ENCODE data around the gene CERCAM.
A peak's percentile ranks its signal among the peaks of the same experiment; 100 is the strongest.
"Not testable (repeated sequence)": the region's sequence is repeated elsewhere in the genome, so short reads cannot be mapped to it uniquely, and the experiment has no call there.

CERCAM gene

GRCh38 chr9:128420060-128420650 lies 502 bp upstream of the CERCAM start:
- peaks cover 7% of the 10 kb centered on the region; the same call in 1 of the 2 replicates for H3K36me3 ChIP-seq (ENCODE audit: insufficient read depth, low read length)
- peaks cover 12% of the 10 kb centered on the region for H3K4me1 ChIP-seq (ENCODE audit: control insufficient read depth, insufficient read depth, low read length, unreplicated experiment)
- peaks cover 5% of the 10 kb centered on the region for H3K79me2 ChIP-seq (ENCODE audit: control insufficient read depth, insufficient read depth, low read length, unreplicated experiment)
- H3K27ac ChIP-seq (ENCODE audit: low read depth, low read length), result 0 out of 2 replicates have a peak overlapping the region, but pooled peaks have one; percentile 19
- H3K4me3 ChIP-seq (ENCODE audit: low read depth, low read length), result peak overlapping the region; percentile 79
- H3K27me3 ChIP-seq (ENCODE audit: insufficient read depth, low read length), result peaks cover 8% of the 10 kb centered on the region; the same call in 1 of the 2 replicates
- H2AFZ ChIP-seq (ENCODE audit: low read length, unreplicated experiment), result peak overlapping the region; percentile 43

- H2AFZ ChIP-seq (ENCODE audit: low read length, unreplicated experiment), result peak overlapping the region; percentile 46
- H3K4me3 ChIP-seq (ENCODE audit: low read depth, low read length), result peak overlapping the region; percentile 79
- H3K4me1 ChIP-seq (ENCODE audit: control insufficient read depth, insufficient read depth, low read length, unreplicated experiment), result peaks cover 12% of the 10 kb centered on the region
- peaks cover 5% of the 10 kb centered on the region for H3K79me2 ChIP-seq (ENCODE audit: control insufficient read depth, insufficient read depth, low read length, unreplicated experiment)
- no peaks in the 10 kb centered on the region for H3K27me3 ChIP-seq (ENCODE audit: insufficient read depth, low read length)
- H3K27ac ChIP-seq (ENCODE audit: low read depth, low read length), result peak overlapping the region; percentile 3; the same call in 1 of the 2 replicates
- H3K36me3 ChIP-seq (ENCODE audit: insufficient read depth, low read length), result peaks cover 7% of the 10 kb centered on the region; the same call in 1 of the 2 replicates
These were observed 882 bp downstream of the CERCAM start for GRCh38 chr9:128421482-128421996.

GRCh38 chr9:128422022-128422782 lies 1.5 kb downstream of the CERCAM start:
- H3K27ac ChIP-seq (ENCODE audit: low read depth, low read length), result 0 out of 2 replicates have a peak overlapping the region, but pooled peaks have one; percentile 3
- H3K27me3 ChIP-seq (ENCODE audit: insufficient read depth, low read length); H2AFZ ChIP-seq (ENCODE audit: low read length, unreplicated experiment); H3K36me3 ChIP-seq (ENCODE audit: insufficient read depth, low read length); H3K79me2 ChIP-seq (ENCODE audit: control insufficient read depth, insufficient read depth, low read length, unreplicated experiment): not testable (repeated sequence)
- H3K4me1 ChIP-seq (ENCODE audit: control insufficient read depth, insufficient read depth, low read length, unreplicated experiment), result peaks cover 12% of the 10 kb centered on the region
- peak overlapping the region; percentile 79 for H3K4me3 ChIP-seq (ENCODE audit: low read depth, low read length)

GRCh38 chr9:128422783-128423150 lies 2.1 kb downstream of the CERCAM start:
- peaks cover 12% of the 10 kb centered on the region for H3K4me1 ChIP-seq (ENCODE audit: control insufficient read depth, insufficient read depth, low read length, unreplicated experiment)
- no peaks in the 10 kb centered on the region for H3K27me3 ChIP-seq (ENCODE audit: insufficient read depth, low read length)
- H2AFZ ChIP-seq (ENCODE audit: low read length, unreplicated experiment), result no peak overlapping the region
- H3K79me2 ChIP-seq (ENCODE audit: control insufficient read depth, insufficient read depth, low read length, unreplicated experiment), result peaks cover 5% of the 10 kb centered on the region
- H3K36me3 ChIP-seq (ENCODE audit: insufficient read depth, low read length), result peaks cover 7% of the 10 kb centered on the region; the same call in 1 of the 2 replicates
- no peak overlapping the region for H3K27ac ChIP-seq (ENCODE audit: low read depth, low read length)
- H3K4me3 ChIP-seq (ENCODE audit: low read depth, low read length), result no peak overlapping the region; the same call in 1 of the 2 replicates

GRCh38 chr9:128423356-128423755 lies 2.7 kb downstream of the CERCAM start:
- H3K4me1 ChIP-seq (ENCODE audit: control insufficient read depth, insufficient read depth, low read length, unreplicated experiment), result peaks cover 12% of the 10 kb centered on the region
- not testable (repeated sequence) for H3K4me3 ChIP-seq (ENCODE audit: low read depth, low read length); H3K36me3 ChIP-seq (ENCODE audit: insufficient read depth, low read length); H2AFZ ChIP-seq (ENCODE audit: low read length, unreplicated experiment); H3K27ac ChIP-seq (ENCODE audit: low read depth, low read length); H3K79me2 ChIP-seq (ENCODE audit: control insufficient read depth, insufficient read depth, low read length, unreplicated experiment); H3K27me3 ChIP-seq (ENCODE audit: insufficient read depth, low read length)

GRCh38 chr9:128424268-128424780 lies 3.7 kb downstream of the CERCAM start:
- no peaks in the 10 kb centered on the region for H3K27me3 ChIP-seq (ENCODE audit: insufficient read depth, low read length)
- peaks cover 6% of the 10 kb centered on the region for H3K4me1 ChIP-seq (ENCODE audit: control insufficient read depth, insufficient read depth, low read length, unreplicated experiment)
- H3K27ac ChIP-seq (ENCODE audit: low read depth, low read length), result no peak overlapping the region
- H3K79me2 ChIP-seq (ENCODE audit: control insufficient read depth, insufficient read depth, low read length, unreplicated experiment), result peaks cover 5% of the 10 kb centered on the region
- no peak overlapping the region for H2AFZ ChIP-seq (ENCODE audit: low read length, unreplicated experiment)
- H3K36me3 ChIP-seq (ENCODE audit: insufficient read depth, low read length), result peaks cover 7% of the 10 kb centered on the region; the same call in 1 of the 2 replicates
- H3K4me3 ChIP-seq (ENCODE audit: low read depth, low read length), result no peak overlapping the region

- Histone ChIP-seq H2AFZ (ENCODE audit: low read length, unreplicated experiment) (no peak overlapping the region), H3K4me1 (ENCODE audit: control insufficient read depth, insufficient read depth, low read length, unreplicated experiment) (no peaks in the 10 kb centered on the region), H3K79me2 (ENCODE audit: control insufficient read depth, insufficient read depth, low read length, unreplicated experiment) (no peaks in the 10 kb centered on the region), H3K27me3 (ENCODE audit: insufficient read depth, low read length) (no peaks in the 10 kb centered on the region), H3K4me3 (ENCODE audit: low read depth, low read length) (no peak overlapping the region), H3K36me3 (ENCODE audit: insufficient read depth, low read length) (peaks cover 7% of the 10 kb centered on the region; the same call in 1 of the 2 replicates), H3K27ac (ENCODE audit: low read depth, low read length) (no peak overlapping the region)
These were observed 8.2 kb downstream of the CERCAM start for GRCh38 chr9:128428644-128429512.

GRCh38 chr9:128429513-128430086 lies 8.9 kb downstream of the CERCAM start:
- no peaks in the 10 kb centered on the region for H3K27me3 ChIP-seq (ENCODE audit: insufficient read depth, low read length)
- no peak overlapping the region for H3K27ac ChIP-seq (ENCODE audit: low read depth, low read length)
- H3K4me3 ChIP-seq (ENCODE audit: low read depth, low read length), result no peak overlapping the region
- H3K4me1 ChIP-seq (ENCODE audit: control insufficient read depth, insufficient read depth, low read length, unreplicated experiment), result no peaks in the 10 kb centered on the region
- H2AFZ ChIP-seq (ENCODE audit: low read length, unreplicated experiment), result no peak overlapping the region
- no peaks in the 10 kb centered on the region for H3K36me3 ChIP-seq (ENCODE audit: insufficient read depth, low read length)
- H3K79me2 ChIP-seq (ENCODE audit: control insufficient read depth, insufficient read depth, low read length, unreplicated experiment), result no peaks in the 10 kb centered on the region

GRCh38 chr9:128431207-128431606 lies 10.6 kb downstream of the CERCAM start:
- Histone ChIP-seq H3K27ac (ENCODE audit: low read depth, low read length) (no peak overlapping the region), H3K4me3 (ENCODE audit: low read depth, low read length) (no peak overlapping the region), H2AFZ (ENCODE audit: low read length, unreplicated experiment) (no peak overlapping the region), H3K36me3 (ENCODE audit: insufficient read depth, low read length) (no peaks in the 10 kb centered on the region), H3K27me3 (ENCODE audit: insufficient read depth, low read length) (no peaks in the 10 kb centered on the region), H3K4me1 (ENCODE audit: control insufficient read depth, insufficient read depth, low read length, unreplicated experiment) (no peaks in the 10 kb centered on the region), H3K79me2 (ENCODE audit: control insufficient read depth, insufficient read depth, low read length, unreplicated experiment) (no peaks in the 10 kb centered on the region)

- Histone ChIP-seq H3K4me1 (ENCODE audit: control insufficient read depth, insufficient read depth, low read length, unreplicated experiment) (no peaks in the 10 kb centered on the region), H3K27ac (ENCODE audit: low read depth, low read length) (no peak overlapping the region), H2AFZ (ENCODE audit: low read length, unreplicated experiment) (no peak overlapping the region), H3K4me3 (ENCODE audit: low read depth, low read length) (no peak overlapping the region), H3K36me3 (ENCODE audit: insufficient read depth, low read length) (0 out of 2 replicates have a peak, but pooled peaks cover 3% of the 10 kb centered on the region), H3K27me3 (ENCODE audit: insufficient read depth, low read length) (no peaks in the 10 kb centered on the region), H3K79me2 (ENCODE audit: control insufficient read depth, insufficient read depth, low read length, unreplicated experiment) (no peaks in the 10 kb centered on the region)
These were observed 13.7 kb downstream of the CERCAM start for GRCh38 chr9:128434340-128434739.

Measured in ACC112 (cell line).